Lung (tissue), 12 donors: ENCODE data around the gene FLOT1. TPM values are rescaled to one million over a fixed set of nuclear protein-coding genes. Genes with fewer than 3 reads are reported as not detected.
"Not testable (repeated sequence)": the region's sequence is repeated elsewhere in the genome, so short reads cannot be mapped to it uniquely, and the experiment has no call there.

Source experiments
- ATAC-seq: fragments of 200-7000 bp; cut with Tn5 transposase; one replicate; pipeline ENCODE4 v1.9.1; 2020; ENCODE audit warnings: moderate number of reproducible peaks; ENCODE audit not compliant: insufficient read depth, low FRiP score
- DNase-seq, 3 donors: peaks; one replicate each; pipeline ENCODE4 v3.0.0-alpha.2; 2013 to 2017
- H3K27ac ChIP-seq, 2 donors: one replicate each; pipeline ENCODE4 v1.5.1; 2013; ENCODE audit warnings: mild to moderate bottlenecking in 2 of 2, moderate library complexity in 2 of 2, control low read depth in 1 of 2, inconsistent platforms in 1 of 2, low read depth in 1 of 2, low read length in 1 of 2
- H3K27me3 ChIP-seq, 3 donors: one replicate each; pipeline ENCODE4 v1.5.1; 2013; ENCODE audit warnings: low read length in 2 of 3; ENCODE audit not compliant: control insufficient read depth in 3 of 3, insufficient read depth in 3 of 3
- H3K36me3 ChIP-seq, 4 donors: one replicate each; pipeline ENCODE4 v1.5.1; 2013; ENCODE audit warnings: low read length in 4 of 4, mild to moderate bottlenecking in 1 of 4, moderate library complexity in 1 of 4; ENCODE audit not compliant: control insufficient read depth in 4 of 4, insufficient read depth in 4 of 4
- H3K4me1 ChIP-seq, 5 donors: one replicate each; pipeline ENCODE4 v1.5.1; 2013; ENCODE audit warnings: low read length in 5 of 5, mild to moderate bottlenecking in 2 of 5, moderate library complexity in 1 of 5; ENCODE audit not compliant: control insufficient read depth in 5 of 5, insufficient read depth in 5 of 5
- H3K4me3 ChIP-seq: one replicate; pipeline ENCODE4 v1.5.1; 2013; ENCODE audit warnings: mild to moderate bottlenecking, control low read depth, moderate library complexity
- H3K9ac ChIP-seq, 2 donors: one replicate each; pipeline ENCODE4 v1.5.1; 2013; ENCODE audit warnings: low read length in 2 of 2, control low read depth in 1 of 2; ENCODE audit not compliant: insufficient read depth in 1 of 2
- H3K9me3 ChIP-seq, 4 donors: one replicate each; pipeline ENCODE4 v1.5.1; 2013; ENCODE audit warnings: low read length in 3 of 4, mild to moderate bottlenecking in 1 of 4, moderate library complexity in 1 of 4; ENCODE audit not compliant: control insufficient read depth in 4 of 4, insufficient read depth in 3 of 4
- CTCF ChIP-seq: IDR thresholded peaks from 2 replicates; pipeline ENCODE4 v1.5.1; 2012; ENCODE audit warnings: mild to moderate bottlenecking; ENCODE audit errors: control extremely low read depth, extremely low read depth
- WGBS, 2 donors: extraction: QIAGEN DNeasy Blood & Tissue Kit; methylation state at CpG; one replicate each; pipeline ENCODE4 v1.1.7; 2013; 5-methylcytosine and 5-hydroxymethylcytosine counted together
- polyA plus RNA-seq, 2 donors: library from polyadenylated mRNA; stranded (reverse); fragments of 200-250 nt; gene quantifications; one replicate each; pipeline ENCODE4 v1.2.1, GENCODE V29; 2013
- total RNA-seq, 2 donors: library from RNA; depleted of rRNA in 1 of 2; stranded (reverse); fragments of >200 nt in 1 of 2; gene quantifications; one replicate each; pipeline ENCODE4 v1.2.1, GENCODE V29; 2014 to 2021
- donor health status: control.
- donor health status: control.
- donor health status: Bipolar disorder and iron deficiency.
- donor health status: healthy.
- donor health status: DM: yes; HTN: yes; CAD: no.

Gene FLOT1
- total and polyA plus RNA-seq, 4 donors = 88.0 to 474 (median 188) TPM

- H3K9me3 ChIP-seq = no peaks in the 10 kb centered on the region
- no peaks in the 10 kb centered on the region for H3K27me3 ChIP-seq
- no peak for TF ChIP-seq CTCF
- H3K36me3 ChIP-seq = peaks cover 6 to 67% (median 52%) of the 10 kb centered on the region in 4 donors
- H3K27ac ChIP-seq = no peak overlapping the region
- 65 to 70% methylated on average over 3 of the region's 3 CpGs for WGBS, 2 donors
- DNase-seq (peak in 1 of 3 donors; percentile 38), ATAC-seq (no peak)
- H3K4me3 ChIP-seq = no peak overlapping the region
- H3K4me1 ChIP-seq = peaks cover 0 to 25% (median 6%) of the 10 kb centered on the region in 5 donors
- H3K9ac ChIP-seq = no peak overlapping the region
Observed at GRCh38 chr6:30725713-30726505, 16.6 kb downstream of the FLOT1 start.

DNA sequence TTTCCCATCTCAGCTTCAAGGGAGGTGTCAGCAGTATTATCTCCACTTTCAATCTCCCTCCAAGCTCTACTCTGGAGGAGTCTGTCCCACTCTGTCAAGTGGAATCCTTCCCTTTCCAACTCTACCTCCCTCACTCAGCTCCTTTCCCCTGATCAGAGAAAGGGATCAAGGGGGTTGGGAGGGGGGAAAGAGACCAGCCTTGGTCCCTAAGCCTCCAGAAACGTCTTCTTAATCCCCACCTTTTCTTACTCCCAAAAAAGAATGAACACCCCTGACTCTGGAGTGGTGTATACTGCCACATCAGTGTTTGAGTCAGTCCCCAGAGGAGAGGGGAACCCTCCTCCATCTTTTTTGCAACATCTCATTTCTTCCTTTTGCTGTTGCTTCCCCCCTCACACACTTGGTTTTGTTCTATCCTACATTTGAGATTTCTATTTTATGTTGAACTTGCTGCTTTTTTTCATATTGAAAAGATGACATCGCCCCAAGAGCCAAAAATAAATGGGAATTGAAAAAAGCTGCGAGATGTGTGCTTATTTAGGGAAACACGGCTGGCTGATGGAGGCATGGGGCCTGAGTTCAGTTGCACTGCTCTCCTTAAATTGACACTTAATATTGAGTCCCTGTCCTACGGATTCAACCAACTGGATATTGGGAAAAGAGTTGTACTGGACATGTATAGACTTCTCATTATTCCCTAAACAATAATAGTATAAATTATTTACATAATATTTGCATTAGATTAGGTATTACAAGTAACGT, 17.4 kb downstream of the FLOT1 start:
- no peak for ATAC-seq

DNA sequence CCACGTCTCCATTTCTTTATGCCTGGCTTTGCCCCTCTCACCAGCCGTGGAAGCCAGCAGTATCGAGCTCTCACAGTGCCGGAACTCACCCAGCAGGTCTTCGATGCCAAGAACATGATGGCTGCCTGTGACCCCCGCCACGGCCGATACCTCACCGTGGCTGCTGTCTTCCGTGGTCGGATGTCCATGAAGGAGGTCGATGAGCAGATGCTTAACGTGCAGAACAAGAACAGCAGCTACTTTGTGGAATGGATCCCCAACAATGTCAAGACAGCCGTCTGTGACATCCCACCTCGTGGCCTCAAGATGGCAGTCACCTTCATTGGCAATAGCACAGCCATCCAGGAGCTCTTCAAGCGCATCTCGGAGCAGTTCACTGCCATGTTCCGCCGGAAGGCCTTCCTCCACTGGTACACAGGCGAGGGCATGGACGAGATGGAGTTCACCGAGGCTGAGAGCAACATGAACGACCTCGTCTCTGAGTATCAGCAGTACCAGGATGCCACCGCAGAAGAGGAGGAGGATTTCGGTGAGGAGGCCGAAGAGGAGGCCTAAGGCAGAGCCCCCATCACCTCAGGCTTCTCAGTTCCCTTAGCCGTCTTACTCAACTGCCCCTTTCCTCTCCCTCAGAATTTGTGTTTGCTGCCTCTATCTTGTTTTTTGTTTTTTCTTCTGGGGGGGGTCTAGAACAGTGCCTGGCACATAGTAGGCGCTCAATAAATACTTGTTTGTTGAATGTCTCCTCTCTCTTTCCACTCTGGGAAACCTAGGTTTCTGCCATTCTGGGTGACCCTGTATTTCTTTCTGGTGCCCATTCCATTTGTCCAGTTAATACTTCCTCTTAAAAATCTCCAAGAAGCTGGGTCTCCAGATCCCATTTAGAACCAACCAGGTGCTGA, 18.4 kb downstream of the FLOT1 start:
- peak overlapping the region in 1 of 2 donors; percentile 11 for H3K27ac ChIP-seq
- H3K9me3 ChIP-seq, H3K27me3 ChIP-seq, H3K4me3 ChIP-seq, ATAC-seq, DNase-seq: not testable (repeated sequence)
- WGBS, 2 donors = 63 to 74% methylated on average over 29 of the region's 29 CpGs
- H3K9ac ChIP-seq = peak overlapping the region in 1 of 2 donors; percentile 5
- peaks cover 2 to 31% (median 7%) of the 10 kb centered on the region in 5 donors for H3K4me1 ChIP-seq
- peaks cover 6 to 53% (median 40%) of the 10 kb centered on the region in 4 donors for H3K36me3 ChIP-seq

More for the DNA sequence above, 17.4 kb downstream of the FLOT1 start:
- peak in 1 of 3 donors; percentile 26 for DNase-seq
- Histone ChIP-seq H3K27me3 (no peaks in the 10 kb centered on the region), H3K36me3 (peaks cover 6 to 60% (median 48%) of the 10 kb centered on the region in 4 donors), H3K9ac (no peak overlapping the region), H3K9me3 (no peaks in the 10 kb centered on the region), H3K4me1 (peaks cover 0 to 25% (median 6%) of the 10 kb centered on the region in 5 donors), H3K27ac (no peak overlapping the region), H3K4me3 (no peak overlapping the region)
- WGBS, 2 donors = 47 to 54% methylated on average over 6 of the region's 6 CpGs
- no peak for TF ChIP-seq CTCF

GRCh38 chr6:30723159-30723842, 19.2 kb downstream of the FLOT1 start:
- Histone ChIP-seq H3K4me1 (peaks cover 4 to 36% (median 7%) of the 10 kb centered on the region in 5 donors), H3K27ac (peak overlapping the region in 1 of 2 donors; percentile 11), H3K36me3 (peaks cover 6 to 53% (median 39%) of the 10 kb centered on the region in 4 donors)
- not testable (repeated sequence) for H3K4me3 ChIP-seq, ATAC-seq, H3K9ac ChIP-seq, H3K27me3 ChIP-seq, DNase-seq, H3K9me3 ChIP-seq
- 71 to 77% methylated on average over 16 of the region's 16 CpGs for whole genome bisulfite sequencing, 2 donors
